MCF 10A (cell line): ENCODE measurements around the gene MFSD6L. TPM values are rescaled to one million over a fixed set of nuclear protein-coding genes. Genes with fewer than 3 reads are reported as not detected.

Experiments
- Bru-seq: library from RNA; stranded (reverse); fragments of 400-500 nt; gene quantifications from one replicate; lab custom pipeline; 2021; lab: Mats Ljungman, UMichigan
- BruChase-seq, 2 experiments: library from RNA; stranded (reverse); fragments of 400-500 nt; gene quantifications; one replicate each; lab custom pipeline; 2021; lab: Mats Ljungman, UMichigan
- BruUV-seq: library from RNA; stranded (reverse); fragments of 400-500 nt; replicated peaks from 2 replicates; lab custom pipeline; 2021; lab: Mats Ljungman, UMichigan
- CTCF ChIA-PET: fragments of 300-600 bp; sonication (Branson Sonifier 250); formaldehyde crosslinking; extraction: SDS; loops from one replicate; lab custom pipeline; 2021; ENCODE audit warnings: antibody characterized with exemption, inconsistent platforms; lab: Yijun Ruan, JAX
- POLR2A ChIA-PET: fragments of 300-600, 350-650 bp; sonication (Branson Sonifier 250); formaldehyde crosslinking; extraction: SDS; loops from one replicate; lab custom pipeline; 2020; ENCODE audit warnings: antibody characterized with exemption, inconsistent platforms; lab: Yijun Ruan, JAX
- DNase-seq: peaks from one replicate; pipeline ENCODE4 v3.0.0-alpha.2; 2018; ENCODE audit not compliant: unreplicated experiment
- H3K27ac Mint-ChIP-seq: one replicate; pipeline ENCODE4 v1.8.0; 2022; ENCODE audit warnings: mild to moderate bottlenecking, low read depth, mixed read lengths; ENCODE audit not compliant: unreplicated experiment
- H3K27me3 Mint-ChIP-seq: one replicate; pipeline ENCODE4 v1.8.0; 2022; ENCODE audit warnings: mixed read lengths; ENCODE audit not compliant: insufficient read depth, unreplicated experiment
- H3K36me3 Mint-ChIP-seq: one replicate; pipeline ENCODE4 v1.8.0; 2022; ENCODE audit warnings: mild to moderate bottlenecking, moderate library complexity, mixed read lengths; ENCODE audit not compliant: insufficient read depth, unreplicated experiment
- H3K4me1 Mint-ChIP-seq: one replicate; pipeline ENCODE4 v1.8.0; 2022; ENCODE audit warnings: mixed read lengths; ENCODE audit not compliant: insufficient read depth, unreplicated experiment
- H3K4me3 Mint-ChIP-seq: one replicate; pipeline ENCODE4 v1.8.0; 2022; ENCODE audit warnings: mild to moderate bottlenecking, moderate library complexity, mixed read lengths; ENCODE audit not compliant: unreplicated experiment
- H3K9me3 Mint-ChIP-seq: one replicate; pipeline ENCODE4 v1.8.0; 2022; ENCODE audit warnings: mixed read lengths; ENCODE audit not compliant: unreplicated experiment
- CTCF ChIP-seq: fragments of 200-600 bp; IDR thresholded peaks from one replicate; pipeline ENCODE4 v1.8.0; 2022; ENCODE audit warnings: antibody characterized with exemption, mild to moderate bottlenecking; ENCODE audit not compliant: unreplicated experiment
- intact Hi-C: fragments of 100-400 bp; cut with micrococcal nuclease; formaldehyde crosslinking; loops from 2 replicates; pipeline ENCODE4 v1.14.1; 2022
- long read RNA-seq: library from polyadenylated mRNA; stranded (forward); transcript quantifications from one replicate; pipeline ENCODE4 v2.0.0, GENCODE V29; 2022
- total RNA-seq: library from RNA; stranded (reverse); gene quantifications from 2 replicates; pipeline ENCODE4 v1.2.3, GENCODE V29; 2022

MFSD6L gene
- total RNA-seq (not detected in 2 replicates), Bru-seq, nascent RNA (not detected), BruChase-seq, experiment 1, labeled RNA remaining after a 6-hour chase (not detected), BruChase-seq, experiment 2, labeled RNA remaining after a 2-hour chase (not detected)
- long read RNA-seq = 0 reads

GRCh38 chr17:8798846-8799569 lies at the start of gene MFSD6L:
TSS of gene MFSD6L (minus strand) at chr17:8799365. CDS start at chr17:8799120, 245 bp downstream.
- no peak for TF ChIP-seq CTCF
- CTCF ChIA-PET = interaction anchor here (1.9 kb wide), 1 partner anchor 14 kb away, joined by 15 read pairs; no protein-coding TSS in a partner anchor
- BruUV-seq = no TSS peak
- no peak within 1 kb of the TSS for H3K27ac Mint-ChIP-seq
- DNase-seq = no peak
- intact Hi-C loops = no loop called here
- H3K36me3 Mint-ChIP-seq = no peaks in the 10 kb centered on the region
- H3K9me3 Mint-ChIP-seq = peaks cover under 1% of the 10 kb centered on the region
- no peaks in the 10 kb centered on the region for H3K4me1 Mint-ChIP-seq
- no peaks in the 10 kb centered on the region for H3K27me3 Mint-ChIP-seq
- H3K4me3 Mint-ChIP-seq = no peak within 1 kb of the TSS
- POLR2A ChIA-PET = no interaction called here

- H3K36me3 Mint-ChIP-seq = no peaks in the 10 kb centered on the region
- H3K27ac Mint-ChIP-seq = no peak overlapping the region
- no peak overlapping the region for H3K4me3 Mint-ChIP-seq
- ChIA-PET CTCF (no interaction called here), POLR2A (interaction anchor here (0.6 kb wide), 1 partner anchor 19 kb away, joined by 3 read pairs; the partner anchor contains the start of gene PIK3R6)
- intact Hi-C loops = no loop called here
- BruUV-seq = no TSS peak
- no peak for DNase-seq
- TF ChIP-seq CTCF = no peak
- no peaks in the 10 kb centered on the region for H3K27me3 Mint-ChIP-seq
- H3K9me3 Mint-ChIP-seq = no peaks in the 10 kb centered on the region
- no peaks in the 10 kb centered on the region for H3K4me1 Mint-ChIP-seq
These were observed 48.7 kb upstream of the MFSD6L start for GRCh38 chr17:8847891-8848290.

- Mint-ChIP-seq H3K4me1 (no peaks in the 10 kb centered on the region), H3K36me3 (no peaks in the 10 kb centered on the region), H3K27ac (no peak overlapping the region), H3K4me3 (no peak overlapping the region), H3K27me3 (no peaks in the 10 kb centered on the region), H3K9me3 (no peaks in the 10 kb centered on the region)
- peak; percentile 31 for DNase-seq
- intact Hi-C loops = no loop called here
- CTCF ChIA-PET = no interaction called here
- no TSS peak for BruUV-seq
- TF ChIP-seq CTCF = no peak
- POLR2A ChIA-PET = interaction anchor here (0.6 kb wide), 1 partner anchor 56 kb away, joined by 3 read pairs; no protein-coding TSS in a partner anchor
These were observed 47.6 kb upstream of the MFSD6L start for GRCh38 chr17:8846768-8847211.
